Endodermal cell (in vitro differentiated cells): ENCODE results near the gene ABLIM3. TPM values are rescaled to one million over a fixed set of nuclear protein-coding genes. Genes with fewer than 3 reads are reported as not detected.

ENCODE experiments used
- DNase-seq: peaks from one replicate; pipeline ENCODE4 v3.0.0-alpha.2; 2017
- H3K27ac ChIP-seq: 2 replicates; pipeline ENCODE4 v1.5.1; 2013; ENCODE audit warnings: mild to moderate bottlenecking, low read depth, low read length, moderate library complexity
- H3K27me3 ChIP-seq: 2 replicates; pipeline ENCODE4 v1.6.1; 2013; ENCODE audit warnings: mild to moderate bottlenecking, low read length, moderate library complexity; ENCODE audit not compliant: insufficient read depth, control insufficient read depth, poor library complexity, severe bottlenecking
- H3K36me3 ChIP-seq: 2 replicates; pipeline ENCODE4 v1.7.0; 2013; ENCODE audit warnings: mild to moderate bottlenecking, low read length, moderate library complexity; ENCODE audit not compliant: control insufficient read depth, insufficient read depth
- H3K4me1 ChIP-seq: one replicate; pipeline ENCODE4 v1.7.0; 2013; ENCODE audit warnings: low read length; ENCODE audit not compliant: control insufficient read depth, insufficient read depth
- H3K4me3 ChIP-seq: 2 replicates; pipeline ENCODE4 v1.5.1; 2013; ENCODE audit warnings: mild to moderate bottlenecking, low read length, moderate library complexity
- H3K9ac ChIP-seq: 2 replicates; pipeline ENCODE4 v1.6.1; 2013; ENCODE audit warnings: mild to moderate bottlenecking, low read length, moderate library complexity; ENCODE audit not compliant: poor library complexity, severe bottlenecking; ENCODE audit errors: extremely low read depth
- H3K9me3 ChIP-seq: 2 replicates; pipeline ENCODE4 v1.6.1; 2013; ENCODE audit warnings: mild to moderate bottlenecking, low read length, moderate library complexity; ENCODE audit not compliant: control insufficient read depth
- H3K27ac Mint-ChIP-seq: 2 replicates; pipeline ENCODE4 v1.8.0; 2020; ENCODE audit warnings: mixed read lengths
- H3K27me3 Mint-ChIP-seq: 2 replicates; pipeline ENCODE4 v1.8.0; 2021; ENCODE audit warnings: mild to moderate bottlenecking, mixed read lengths; ENCODE audit not compliant: insufficient read depth
- H3K36me3 Mint-ChIP-seq: 2 replicates; pipeline ENCODE4 v1.8.0; 2020; ENCODE audit warnings: low read depth, mixed read lengths
- H3K4me1 Mint-ChIP-seq: 2 replicates; pipeline ENCODE4 v1.8.0; 2020; ENCODE audit warnings: mixed read lengths
- H3K4me3 Mint-ChIP-seq: 2 replicates; pipeline ENCODE4 v1.8.0; 2020; ENCODE audit warnings: mild to moderate bottlenecking, moderate library complexity, mixed read lengths
- H3K9me3 Mint-ChIP-seq: 2 replicates; pipeline ENCODE4 v1.8.0; 2020; ENCODE audit warnings: mild to moderate bottlenecking, mixed read lengths
- CTCF ChIP-seq: fragments of 200-600 bp; sonication (generic); conservative IDR thresholded peaks from 2 replicates; pipeline ENCODE4 v1.5.0; 2021; ENCODE audit warnings: antibody characterized with exemption, mild to moderate bottlenecking
- WGBS, 2 experiments: methylation state at CpG; one replicate each; pipeline versions ENCODE4 v1.1.5 to v1.1.7; 2013; ENCODE audit warnings: missing lambda C conversion rate in 2 of 2, mixed read lengths in 1 of 2; ENCODE audit not compliant: insufficient coverage in 1 of 2, insufficient read length in 1 of 2; 5-methylcytosine and 5-hydroxymethylcytosine counted together
- total RNA-seq, 2 donors: library from RNA; stranded (reverse); fragmentation: NEBNext Ultra II Directional in 1 of 2; extraction: Animal tissue kit (Norgen Biotek cat#: 25700) in 1 of 2; gene quantifications; 2 replicates in 1 of 2; 3 replicates in 1 of 2; pipeline ENCODE4 v1.2.1, GENCODE V29; 2021

The ABLIM3 gene
- total RNA-seq, 2 donors from 2014 or later, result 0.24 to 0.66 TPM

GRCh38 chr5:149123211-149123610 is 18.1 kb upstream of the ABLIM3 start:
- Histone ChIP-seq H3K9ac (no peak overlapping the region), H3K9me3 (no peaks in the 10 kb centered on the region), H3K27me3 (peaks cover 12% of the 10 kb centered on the region), H3K4me3 (no peak overlapping the region), H3K27ac (no peak overlapping the region), H3K4me1 (no peaks in the 10 kb centered on the region), H3K36me3 (no peaks in the 10 kb centered on the region)
- Mint-ChIP-seq H3K4me3 (no peak overlapping the region), H3K36me3 (no peaks in the 10 kb centered on the region), H3K4me1 (peaks cover 1% of the 10 kb centered on the region), H3K27ac (no peak overlapping the region), H3K27me3 (peaks cover 31% of the 10 kb centered on the region), H3K9me3 (no peaks in the 10 kb centered on the region)
- 59 to 68% methylated on average over 6 to 9 of the region's 9 CpGs for WGBS, 2 experiments
- TF ChIP-seq CTCF, result no peak
- no peak for DNase-seq

GRCh38 chr5:149125386-149125891 is 15.9 kb upstream of the ABLIM3 start:
- Histone ChIP-seq H3K27ac (no peak overlapping the region), H3K27me3 (peaks cover 12% of the 10 kb centered on the region), H3K9ac (no peak overlapping the region), H3K4me1 (no peaks in the 10 kb centered on the region), H3K4me3 (no peak overlapping the region), H3K36me3 (no peaks in the 10 kb centered on the region), H3K9me3 (no peaks in the 10 kb centered on the region)
- WGBS, 2 experiments, result 53 to 63% methylated on average over 9 to 12 of the region's 12 CpGs
- peaks cover 28% of the 10 kb centered on the region for H3K27me3 Mint-ChIP-seq
- peak; percentile 90 for DNase-seq
- H3K4me3 Mint-ChIP-seq, result no peak overlapping the region
- peak; percentile 79 for TF ChIP-seq CTCF
- H3K27ac Mint-ChIP-seq, result no peak overlapping the region
- no peaks in the 10 kb centered on the region for H3K9me3 Mint-ChIP-seq
- H3K4me1 Mint-ChIP-seq, result peaks cover 1% of the 10 kb centered on the region
- no peaks in the 10 kb centered on the region for H3K36me3 Mint-ChIP-seq

GRCh38 chr5:149126906-149127305 is 14.4 kb upstream of the ABLIM3 start:
- Histone ChIP-seq H3K36me3 (no peaks in the 10 kb centered on the region), H3K9me3 (no peaks in the 10 kb centered on the region), H3K27me3 (peaks cover 12% of the 10 kb centered on the region), H3K9ac (no peak overlapping the region), H3K4me3 (no peak overlapping the region), H3K27ac (no peak overlapping the region), H3K4me1 (no peaks in the 10 kb centered on the region)
- TF ChIP-seq CTCF, result no peak
- DNase-seq, result no peak
- Mint-ChIP-seq H3K27me3 (peaks cover 29% of the 10 kb centered on the region), H3K4me3 (no peak overlapping the region), H3K9me3 (no peaks in the 10 kb centered on the region), H3K4me1 (peaks cover 1% of the 10 kb centered on the region), H3K27ac (no peak overlapping the region), H3K36me3 (no peaks in the 10 kb centered on the region)
- 53 to 71% methylated on average over 3 to 6 of the region's 6 CpGs for WGBS, 2 experiments
